HG03558 (cell line): Measurements from ENCODE around the gene TNK2.
"Not testable (repeated sequence)": the region's sequence is repeated elsewhere in the genome, so short reads cannot be mapped to it uniquely, and the experiment has no call there.

Source experiments
- ATAC-seq: cut with Tn5 transposase; IDR thresholded peaks from one replicate; pipeline ENCODE4 v1.9.1; 2021; ENCODE audit warnings: moderate number of reproducible peaks; ENCODE audit not compliant: unreplicated experiment; ENCODE audit errors: extremely low read depth

Gene TNK2

GRCh38 chr3:195873281-195873887 lies 35.0 kb downstream of the TNK2 start:
- no peak for ATAC-seq

GRCh38 chr3:195872800-195873199 lies 35.6 kb downstream of the TNK2 start:
- ATAC-seq, result no peak

GRCh38 chr3:195872097-195872496 lies 36.3 kb downstream of the TNK2 start:
- ATAC-seq, result no peak

GRCh38 chr3:195871686-195872085 lies 36.7 kb downstream of the TNK2 start:
- not testable (repeated sequence) for ATAC-seq

- ATAC-seq, result no peak
These were observed 37.4 kb downstream of the TNK2 start for GRCh38 chr3:195870937-195871336.

GRCh38 chr3:195870442-195870841 lies 37.9 kb downstream of the TNK2 start:
- no peak for ATAC-seq

GRCh38 chr3:195869413-195870001 lies 38.8 kb downstream of the TNK2 start:
- ATAC-seq, result no peak

- no peak for ATAC-seq
These were observed 39.4 kb downstream of the TNK2 start for GRCh38 chr3:195868866-195869412.

- ATAC-seq, result no peak
These were observed 40.0 kb downstream of the TNK2 start for GRCh38 chr3:195868336-195868865.

GRCh38 chr3:195867631-195868335 lies 40.6 kb downstream of the TNK2 start:
- no peak for ATAC-seq

GRCh38 chr3:195866686-195867511 lies 41.5 kb downstream of the TNK2 start:
- no peak for ATAC-seq

GRCh38 chr3:195865752-195866151 lies 42.6 kb downstream of the TNK2 start:
- ATAC-seq, result no peak

GRCh38 chr3:195863121-195864061 lies 45.0 kb downstream of the TNK2 start:
- ATAC-seq, result no peak

GRCh38 chr3:195862318-195862717 lies 46.0 kb downstream of the TNK2 start:
- not testable (repeated sequence) for ATAC-seq

GRCh38 chr3:195860456-195860855 lies 47.9 kb downstream of the TNK2 start:
- ATAC-seq, result no peak

GRCh38 chr3:195859846-195860411 lies 48.4 kb downstream of the TNK2 start:
- ATAC-seq, result no peak

GRCh38 chr3:195859061-195859845 lies 49.1 kb downstream of the TNK2 start:
- ATAC-seq, result no peak

GRCh38 chr3:195856410-195857084 lies 51.8 kb downstream of the TNK2 start:
- ATAC-seq, result no peak
